Stimulated activated naive CD8-positive, alpha-beta T cell treated with anti-CD3 and anti-CD28 coated beads, Interleukin-15, Interleukin-2, amounts not matched to agents 100 U/mL and 50 U/mL, for 24 hours (primary cell): ENCODE results near the gene POLR1G.
"Not testable (repeated sequence)": the region's sequence is repeated elsewhere in the genome, so short reads cannot be mapped to it uniquely, and the experiment has no call there.

Experiments used
- ATAC-seq: fragments of 150-1000 bp; cut with Tn5 transposase; one replicate; pipeline ENCODE4 v1.10.0; 2021
- DNase-seq: peaks from one replicate; pipeline ENCODE4 v3.0.0; 2021

POLR1G gene

GRCh38 chr19:45400192-45400591 is 6.3 kb upstream of the POLR1G start:
- ATAC-seq: no peak
- no peak for DNase-seq

GRCh38 chr19:45401815-45402214 is 4.6 kb upstream of the POLR1G start:
- DNase-seq (no peak), ATAC-seq (no peak)

GRCh38 chr19:45402298-45403061 is 4.0 kb upstream of the POLR1G start:
- DNase-seq (peak; percentile 58), ATAC-seq (no peak)

GRCh38 chr19:45403272-45403671 is 3.2 kb upstream of the POLR1G start:
- ATAC-seq (no peak), DNase-seq (no peak)

GRCh38 chr19:45403781-45404556 is 2.5 kb upstream of the POLR1G start:
- ATAC-seq (no peak), DNase-seq (peak; percentile 85)

GRCh38 chr19:45404557-45405434 is 1.6 kb upstream of the POLR1G start, which contains the start of gene PPP1R13L:
Gene PPP1R13L (minus strand): TSS chr19:45405069. CDS start chr19:45398318, 6,751 bp downstream.
- DNase-seq: peak; percentile 61
- no peak for ATAC-seq

GRCh38 chr19:45405435-45406225 is 814 bp upstream of the POLR1G start:
- DNase-seq (peak; percentile 88), ATAC-seq (peak; percentile 56)

- ATAC-seq: no peak
- no peak for DNase-seq
These were observed 589 bp downstream of the POLR1G start for GRCh38 chr19:45407091-45407375.

- not testable (repeated sequence) for ATAC-seq, DNase-seq
These were observed 1.1 kb downstream of the POLR1G start for GRCh38 chr19:45407585-45407984.

- DNase-seq: no peak
- ATAC-seq: no peak
These were observed 1.7 kb downstream of the POLR1G start for GRCh38 chr19:45408121-45408520.

GRCh38 chr19:45408830-45409556 is 2.5 kb downstream of the POLR1G start:
- no peak for ATAC-seq
- DNase-seq: no peak

GRCh38 chr19:45409557-45409920 is 3.1 kb downstream of the POLR1G start:
- DNase-seq: no peak
- ATAC-seq: no peak

GRCh38 chr19:45410330-45410729 is 3.9 kb downstream of the POLR1G start:
- not testable (repeated sequence) for DNase-seq, ATAC-seq

GRCh38 chr19:45413497-45413896 is 7.1 kb downstream of the POLR1G start:
- ATAC-seq: no peak
- DNase-seq: no peak

- ATAC-seq: no peak
These were observed 8.0 kb downstream of the POLR1G start for GRCh38 chr19:45414468-45414867.

GRCh38 chr19:45417151-45417550 is 10.7 kb downstream of the POLR1G start:
- ATAC-seq: no peak

More at GRCh38 chr19:45414468-45414867, 8.0 kb downstream of the POLR1G start:
- DNase-seq: no peak

GRCh38 chr19:45418802-45419201 is 12.4 kb downstream of the POLR1G start:
- ATAC-seq (no peak), DNase-seq (no peak)

More at GRCh38 chr19:45417151-45417550, 10.7 kb downstream of the POLR1G start:
- DNase-seq: no peak

- DNase-seq: no peak
- ATAC-seq: no peak
These were observed 13.0 kb downstream of the POLR1G start for GRCh38 chr19:45419396-45419795.

- DNase-seq: no peak
- ATAC-seq: no peak
These were observed 13.5 kb downstream of the POLR1G start for GRCh38 chr19:45419895-45420294.

- DNase-seq (no peak), ATAC-seq (no peak)
These were observed 13.9 kb downstream of the POLR1G start for GRCh38 chr19:45420356-45420755.

GRCh38 chr19:45420871-45421270 is 14.4 kb downstream of the POLR1G start:
- DNase-seq (no peak), ATAC-seq (no peak)
